ENCODE measurements around the gene RASSF4.

Gene RASSF4

DNA sequence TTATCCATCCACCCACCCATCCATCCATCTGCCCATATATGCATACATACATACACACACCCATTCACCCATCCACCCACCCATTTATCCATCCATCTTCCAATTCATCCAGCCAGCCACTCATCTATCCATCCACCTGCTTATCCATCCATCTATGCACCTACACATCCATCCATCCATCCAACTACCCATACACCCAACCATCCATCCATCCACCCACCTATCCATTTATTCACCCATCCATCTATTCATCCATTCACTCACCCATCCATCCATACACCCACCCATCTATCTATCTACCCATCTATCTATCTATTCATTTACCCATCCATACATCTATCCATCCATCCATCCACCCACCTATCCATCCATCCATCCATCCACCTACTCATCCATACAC is 31.1 kb upstream of the RASSF4 start:
- no peak for DNase-seq

DNA sequence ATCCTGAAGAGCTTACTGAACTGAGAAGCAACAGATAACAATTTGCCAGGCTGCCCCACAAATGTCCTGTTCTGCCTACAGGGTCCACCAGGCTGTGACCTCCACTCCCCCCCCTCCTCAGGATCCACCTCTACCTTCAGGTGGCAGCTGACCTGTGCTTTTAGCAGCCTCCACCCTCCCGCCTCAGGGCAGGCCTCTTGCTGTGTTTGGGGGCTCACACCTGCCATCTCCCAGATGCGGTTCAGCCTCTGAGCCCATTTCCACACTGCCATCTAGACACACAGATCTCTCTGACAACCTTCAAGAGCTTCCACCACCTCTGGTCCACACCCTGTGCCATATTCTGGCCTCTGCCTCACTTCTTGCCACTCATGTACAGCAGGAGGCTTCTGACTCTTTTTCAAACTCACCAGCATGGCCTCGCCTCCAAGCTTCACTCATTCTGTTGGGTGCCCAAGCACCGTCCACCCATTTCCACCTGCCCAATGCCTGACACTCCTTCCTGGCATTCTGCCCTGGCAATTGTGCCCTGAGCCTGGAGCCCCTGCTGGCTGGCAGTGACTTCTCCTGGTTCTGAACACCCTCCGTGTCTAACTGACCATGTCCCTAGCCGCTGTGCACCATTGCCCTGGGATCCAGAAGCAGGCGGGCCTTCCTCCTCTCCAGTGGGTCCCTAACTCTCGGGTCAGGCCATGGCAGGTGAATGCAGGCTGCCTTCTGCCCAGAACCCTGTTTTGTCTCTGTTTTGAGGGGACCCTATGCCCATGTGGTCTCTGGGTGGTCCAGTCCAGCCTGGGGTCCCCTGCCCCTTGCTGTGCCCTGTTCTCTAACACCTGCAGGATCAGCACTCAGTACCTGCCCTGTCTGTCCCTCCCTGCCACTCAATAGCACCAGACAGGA is 30.0 kb upstream of the RASSF4 start:
- no peak for DNase-seq

DNA sequence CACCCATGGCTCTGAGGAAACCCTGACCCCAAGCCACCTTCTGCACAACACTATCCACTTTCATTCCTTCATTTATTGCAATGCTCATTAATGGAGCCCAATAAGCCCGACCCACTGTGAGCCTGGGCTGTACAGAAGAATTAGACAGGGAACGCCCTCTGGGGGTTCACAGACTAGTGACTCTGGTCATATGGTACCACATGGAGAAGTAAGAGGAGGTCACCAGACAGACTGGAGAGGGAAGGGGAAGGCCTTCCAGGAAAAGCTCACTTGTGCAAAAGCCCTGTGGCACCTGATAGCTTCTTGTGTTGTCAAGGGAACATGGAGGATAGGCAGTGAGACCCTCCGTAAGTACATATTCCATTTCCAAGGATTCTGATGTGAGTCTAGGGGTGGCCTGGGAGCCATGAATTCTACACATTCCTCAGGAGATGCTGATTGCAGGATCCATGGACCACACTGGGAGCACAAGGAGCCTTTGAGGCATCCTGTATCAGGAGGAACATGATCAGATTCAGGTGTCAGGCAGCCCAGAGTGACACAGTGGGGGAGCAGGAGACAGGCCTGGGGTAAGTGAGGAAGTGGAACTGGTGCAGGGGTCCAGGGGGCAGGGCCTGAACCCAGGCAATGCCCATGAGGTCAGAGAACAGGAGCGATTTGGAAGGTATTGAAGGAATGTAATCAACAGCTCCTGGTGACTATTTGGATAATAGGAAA is 28.5 kb upstream of the RASSF4 start:
- no peak for DNase-seq

DNA sequence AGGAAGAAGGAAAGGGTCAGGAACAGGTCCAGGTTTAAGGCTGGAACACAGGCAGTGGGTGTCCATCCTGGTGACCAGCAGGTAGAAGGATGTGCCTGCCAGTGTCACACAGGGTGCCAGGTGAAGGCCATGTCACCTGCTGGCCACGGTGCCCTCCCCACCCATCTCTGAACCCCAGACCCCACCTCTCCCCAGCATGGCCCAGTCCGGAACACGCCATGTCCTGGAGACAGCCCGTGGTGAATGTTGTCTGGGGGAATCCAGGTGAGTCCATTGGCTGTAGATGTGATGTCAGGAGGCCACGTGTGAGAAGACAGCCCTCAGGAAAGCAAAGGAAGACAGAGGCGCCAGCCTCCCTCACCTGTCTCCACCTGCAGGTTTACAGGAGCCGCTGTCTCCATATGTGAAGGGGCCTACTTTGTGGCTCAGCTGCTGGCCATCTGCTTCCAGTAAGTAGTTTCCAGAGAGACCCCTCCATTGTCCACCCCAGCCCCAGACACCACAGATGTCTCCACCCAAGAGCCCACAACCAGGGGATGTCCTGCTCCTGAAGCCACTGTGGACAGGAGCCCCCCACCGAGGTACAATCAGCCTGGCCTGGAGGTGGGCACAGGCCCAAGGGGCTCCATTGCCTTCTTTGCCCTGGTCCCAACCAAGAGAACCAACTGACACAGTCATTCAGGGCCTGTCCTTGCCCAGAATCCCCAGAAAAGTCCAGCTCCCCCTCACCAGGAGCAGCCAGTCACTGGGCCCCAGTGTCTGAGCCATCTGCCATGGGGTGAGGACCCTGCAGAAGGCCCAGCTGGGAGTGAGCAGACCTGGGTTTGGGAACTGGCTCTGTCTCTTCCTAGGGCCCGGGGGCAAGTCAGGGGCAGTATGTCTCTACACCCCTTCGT is 27.7 kb upstream of the RASSF4 start:
- no peak for DNase-seq

DNA sequence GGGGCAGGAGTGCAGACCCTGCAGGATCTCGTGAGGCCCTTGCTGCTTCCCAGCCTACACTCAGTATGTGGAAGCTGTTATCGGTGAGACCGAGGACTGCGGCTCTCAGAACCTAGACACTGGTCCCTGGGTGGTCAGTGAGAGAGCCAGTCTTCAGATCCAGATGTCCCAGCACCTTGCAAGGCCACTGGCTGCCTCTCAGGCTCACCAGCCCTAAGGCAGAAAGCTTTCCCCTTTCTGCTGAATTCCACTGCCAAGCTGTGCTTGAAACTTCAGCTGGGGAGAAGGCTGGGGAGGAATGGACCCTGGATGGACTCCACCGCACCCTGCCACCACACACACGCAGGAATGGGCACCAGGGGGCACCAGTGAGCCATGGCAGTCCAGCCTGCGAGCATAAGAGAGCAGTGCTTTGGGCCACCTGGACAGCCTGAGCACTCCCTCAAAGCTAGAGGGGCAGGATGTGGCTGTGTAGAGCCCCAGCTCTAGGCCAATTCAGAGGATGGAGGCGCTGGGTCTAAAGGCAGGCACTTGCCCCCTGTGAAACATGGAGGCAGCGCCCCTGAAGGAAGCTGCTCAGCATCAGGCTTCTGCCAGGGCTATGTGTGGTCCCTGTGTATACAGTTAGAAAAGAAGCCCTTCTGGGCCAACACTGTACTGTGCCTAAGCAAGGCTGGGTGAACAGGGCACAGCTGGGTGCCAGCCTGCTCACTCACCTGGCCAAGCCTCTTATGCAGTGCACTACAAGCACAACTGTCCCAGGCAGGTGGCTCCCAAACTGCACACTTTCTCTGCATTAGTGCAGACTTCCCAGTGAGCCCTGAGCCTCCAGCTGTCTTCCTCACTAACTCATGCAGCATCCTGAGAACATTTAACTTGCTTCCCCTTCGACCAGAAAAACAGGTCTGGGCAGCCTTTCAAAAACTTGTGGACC is 26.8 kb upstream of the RASSF4 start:
- DNase-seq, result peak; percentile 91

DNA sequence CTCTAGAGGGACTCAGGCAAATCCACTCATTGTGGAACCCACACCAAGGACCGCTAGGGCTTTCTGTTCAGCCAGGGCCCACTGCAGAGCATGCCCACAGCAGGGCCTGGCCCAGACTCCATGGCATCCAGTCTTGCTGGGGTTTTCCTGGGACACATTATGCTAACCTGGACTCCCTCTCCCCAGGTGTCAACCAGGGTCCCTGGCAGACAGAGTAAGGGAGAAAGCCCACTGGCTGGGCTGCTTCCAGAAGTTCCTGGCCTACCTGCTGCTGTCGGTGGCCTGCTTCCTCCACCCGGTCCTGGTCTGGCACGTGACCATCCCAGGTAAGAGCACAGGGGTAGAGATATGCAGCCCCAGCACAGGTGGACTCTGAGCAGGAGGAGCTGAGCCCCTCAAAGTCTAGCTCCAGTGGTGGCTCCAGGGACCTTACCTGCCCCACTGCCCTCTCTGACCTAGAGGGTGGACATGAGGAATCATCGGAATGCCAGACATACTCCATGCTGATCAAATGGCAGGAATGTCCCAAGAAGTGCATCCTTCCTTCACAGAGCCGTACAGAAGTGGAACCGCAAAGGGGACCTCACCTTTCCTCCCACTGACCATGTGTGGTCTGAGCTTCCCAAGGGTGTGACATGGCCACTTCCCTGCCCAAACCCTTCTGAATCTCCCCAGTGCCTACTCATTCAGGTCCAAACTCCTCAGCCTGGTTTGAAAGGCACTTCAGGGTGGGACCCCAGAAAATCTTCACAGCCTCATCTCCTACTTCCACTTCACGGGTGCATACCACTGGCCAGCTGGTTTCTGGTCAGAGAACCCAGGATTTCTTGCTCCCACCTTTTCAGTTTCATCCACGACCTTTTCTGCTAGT is 25.9 kb upstream of the RASSF4 start:
- no peak for DNase-seq

DNA sequence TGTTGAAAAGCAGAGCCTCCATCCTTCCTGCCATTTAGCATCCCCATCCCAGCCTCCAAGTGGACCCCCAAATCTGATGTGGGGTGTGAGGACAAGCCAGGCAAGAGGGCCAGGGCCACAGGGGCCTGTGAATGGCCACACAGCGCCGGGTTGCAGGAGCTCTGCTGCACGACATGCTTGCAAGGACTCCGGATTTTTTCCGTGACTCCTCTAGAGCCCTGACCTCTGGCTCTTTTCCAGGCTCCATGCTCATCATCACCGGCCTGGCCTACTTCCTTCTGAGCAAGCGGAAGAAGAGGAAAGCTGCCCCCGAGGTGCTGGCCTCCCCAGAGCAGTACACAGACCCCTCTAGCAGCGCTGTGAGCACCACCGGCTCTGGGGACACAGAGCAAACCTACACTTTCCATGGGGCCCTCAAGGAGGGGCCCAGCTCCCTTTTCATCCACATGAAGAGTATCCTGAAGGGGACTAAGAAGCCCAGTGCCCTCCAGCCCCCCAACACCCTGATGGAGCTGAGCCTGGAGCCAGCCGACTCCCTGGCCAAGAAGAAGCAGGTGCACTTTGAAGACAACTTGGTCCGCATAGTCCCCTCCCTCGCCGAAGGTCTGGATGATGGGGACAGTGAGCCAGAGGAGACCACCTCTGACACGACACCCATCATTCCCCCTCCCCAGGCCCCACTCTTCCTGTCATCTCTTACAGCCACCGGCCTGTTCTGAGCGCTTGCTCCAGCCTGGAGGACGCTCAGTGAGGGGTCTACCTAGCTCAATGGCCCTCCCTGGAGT is 25.0 kb upstream of the RASSF4 start:
- DNase-seq, result no peak

DNA sequence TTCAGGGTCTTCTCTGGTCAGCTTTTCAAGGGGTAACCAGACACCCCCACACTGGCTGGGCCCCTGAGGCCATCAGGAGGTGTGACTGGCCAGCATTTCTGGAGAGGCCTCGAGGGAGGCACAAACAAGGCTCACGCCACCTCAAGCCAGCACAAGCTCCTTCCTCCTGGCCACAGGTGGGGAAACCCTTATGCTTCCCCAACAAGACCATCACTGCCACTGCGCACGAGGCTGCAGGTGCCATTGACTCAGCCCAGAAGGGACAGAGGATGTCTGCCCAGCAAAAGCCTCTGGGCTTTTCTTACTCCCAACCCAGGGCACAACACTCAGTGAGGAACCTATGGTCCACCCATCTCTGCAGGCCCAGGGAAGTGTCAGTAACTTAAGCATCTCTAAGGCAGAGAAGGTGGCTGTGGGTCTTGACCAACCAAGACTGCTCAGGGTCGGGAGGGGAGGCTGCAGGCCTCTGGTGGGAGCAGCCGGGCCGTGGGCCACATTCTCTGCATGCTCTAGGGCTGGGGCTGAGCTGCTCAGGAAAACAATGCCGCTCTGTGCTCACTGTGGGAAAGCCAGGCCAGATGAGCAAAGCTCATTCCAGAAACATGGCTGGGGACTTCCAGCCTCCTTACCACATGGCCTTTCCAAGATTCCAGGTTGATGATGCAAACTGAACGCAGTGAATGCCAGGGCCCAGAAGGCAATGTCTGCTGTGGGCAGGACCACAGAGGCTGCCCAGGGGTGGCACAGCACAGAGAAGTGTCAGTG is 24.2 kb upstream of the RASSF4 start:
- DNase-seq, result no peak

DNA sequence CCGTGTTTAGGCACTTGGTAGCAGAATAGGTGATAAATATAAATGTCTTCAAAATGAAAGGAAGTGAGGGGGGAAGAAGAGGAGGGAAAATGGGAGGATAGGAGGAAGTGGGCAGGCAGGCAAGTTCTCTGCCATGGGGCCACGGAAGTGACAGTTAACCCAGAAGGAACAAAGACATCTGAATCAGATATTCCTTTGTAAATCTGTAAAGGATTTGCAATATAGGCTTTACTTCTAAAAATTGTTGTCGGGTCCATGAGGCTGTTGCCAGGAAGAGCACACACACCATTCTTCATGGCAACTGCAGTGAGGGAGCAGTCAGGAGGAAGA is 23.7 kb upstream of the RASSF4 start:
- DNase-seq, result no peak

DNA sequence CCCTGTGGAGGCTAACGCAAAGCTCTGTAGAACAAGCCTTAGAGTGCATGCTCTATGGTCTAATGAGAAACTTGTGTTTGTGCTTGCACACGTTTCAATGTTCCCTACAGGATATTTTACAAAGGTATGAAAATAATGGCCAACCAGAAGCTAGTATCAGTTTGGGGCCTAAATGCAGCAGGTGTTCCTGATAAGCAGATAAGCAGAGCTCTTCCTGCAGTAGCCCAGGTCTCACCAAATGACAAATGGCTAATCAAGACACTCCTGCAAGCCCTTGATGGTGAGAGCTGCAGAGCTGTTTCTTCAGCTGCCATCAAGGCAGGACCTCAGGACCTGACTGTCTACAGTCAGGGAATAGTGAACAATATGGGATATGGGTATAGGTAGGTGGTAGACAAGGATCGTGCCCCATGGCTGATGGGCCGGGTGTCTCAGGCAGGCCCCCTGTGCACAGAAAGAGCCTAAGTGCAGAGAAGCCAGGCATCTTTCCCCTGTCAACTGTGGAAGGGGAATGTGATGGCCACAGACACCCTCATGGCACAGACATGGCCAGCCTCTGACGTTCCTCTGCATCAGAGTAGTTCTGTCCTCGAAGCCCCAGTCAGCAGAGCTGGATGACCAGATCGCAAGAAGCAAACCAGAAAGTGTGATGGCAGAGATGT is 23.2 kb upstream of the RASSF4 start:
- no peak for DNase-seq

DNA sequence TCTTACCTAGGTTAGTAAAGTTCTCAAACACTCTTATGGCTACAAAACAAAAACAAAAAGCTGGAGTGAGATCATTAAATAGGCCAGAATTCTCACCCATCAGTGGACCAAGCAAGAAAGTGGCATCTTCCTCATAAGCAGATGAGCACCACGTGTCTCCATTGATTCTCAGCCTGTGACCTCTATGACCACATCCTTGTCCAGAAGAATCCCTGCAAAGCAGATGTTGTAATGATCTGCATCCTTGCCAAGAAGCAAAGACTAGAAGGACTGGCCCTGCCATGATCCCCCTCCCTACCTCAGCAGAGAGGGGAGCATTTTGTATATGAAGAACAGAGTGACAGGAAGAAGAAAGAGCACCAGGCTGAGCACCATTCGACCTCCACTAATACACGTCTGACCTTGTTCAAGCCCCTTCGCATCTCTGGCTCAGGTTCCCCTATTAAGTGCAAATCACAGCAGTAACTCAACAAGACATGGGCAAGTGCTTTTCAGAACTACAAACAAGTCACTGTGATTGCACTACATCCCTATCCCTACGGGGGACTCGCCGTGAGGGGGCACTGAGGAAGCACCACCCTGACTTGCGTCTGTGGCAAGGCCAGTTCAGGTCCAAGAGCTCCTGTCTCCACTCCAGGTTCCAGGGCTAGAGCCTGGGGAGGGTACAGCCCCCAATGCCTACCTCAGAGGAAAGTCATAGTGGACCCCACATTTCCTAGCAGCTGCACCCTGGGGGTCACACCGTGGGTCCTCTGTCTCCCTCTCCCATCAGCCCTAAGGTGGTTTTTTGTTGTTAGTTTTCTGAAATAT is 22.2 kb upstream of the RASSF4 start:
- DNase-seq, result no peak

DNA sequence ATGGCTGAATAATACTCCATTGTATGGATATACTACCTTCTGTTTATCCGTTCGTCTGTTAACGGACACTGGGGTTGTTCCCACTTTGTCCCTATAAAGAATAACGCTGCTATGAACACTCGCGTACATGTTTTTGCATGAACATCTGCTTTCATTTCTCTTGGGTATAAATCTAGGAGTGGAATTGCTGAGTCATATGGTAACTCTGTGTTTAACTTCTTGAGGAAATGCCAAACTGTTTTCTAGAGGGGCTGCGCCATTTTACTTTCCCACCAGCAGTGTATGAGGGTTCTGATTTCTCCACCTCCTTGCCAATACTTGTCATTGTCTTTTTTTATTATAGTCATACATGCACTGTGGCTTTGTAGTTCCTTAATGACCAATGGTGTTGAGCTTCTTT is 20.6 kb upstream of the RASSF4 start:
- no peak for DNase-seq

DNA sequence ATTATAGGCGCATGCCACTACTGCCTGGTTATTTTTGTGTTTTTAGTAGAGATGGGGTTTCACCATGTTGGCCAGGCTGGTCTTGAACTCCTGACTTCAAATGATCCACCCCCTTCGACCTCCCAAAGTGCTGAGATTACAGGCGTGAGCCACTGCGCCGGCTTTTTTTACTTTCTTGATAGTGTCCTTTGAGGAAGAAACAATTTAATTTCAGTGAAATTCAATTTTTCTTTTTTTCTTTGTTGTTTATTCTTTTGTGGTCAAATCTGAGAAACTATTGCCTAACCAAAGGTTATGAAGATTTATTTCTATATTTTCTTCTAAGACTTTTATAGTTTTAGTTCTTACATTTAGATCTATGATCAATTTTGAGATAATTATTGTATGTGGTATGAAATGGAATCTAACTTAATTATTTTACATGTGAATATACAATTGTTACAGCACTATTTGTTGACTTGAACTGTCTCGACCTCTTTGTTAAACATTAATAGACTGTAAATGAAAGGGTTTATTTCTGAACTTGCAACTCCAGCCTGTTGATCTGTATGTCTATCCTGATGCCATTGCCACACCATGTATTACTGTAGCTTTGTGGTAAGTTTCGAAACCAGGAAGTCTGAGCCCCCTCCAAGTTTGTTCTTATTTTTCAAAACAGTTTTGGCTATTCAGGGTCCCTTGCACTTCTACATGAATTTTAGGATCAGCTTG is 19.8 kb upstream of the RASSF4 start:
- DNase-seq, result no peak

DNA sequence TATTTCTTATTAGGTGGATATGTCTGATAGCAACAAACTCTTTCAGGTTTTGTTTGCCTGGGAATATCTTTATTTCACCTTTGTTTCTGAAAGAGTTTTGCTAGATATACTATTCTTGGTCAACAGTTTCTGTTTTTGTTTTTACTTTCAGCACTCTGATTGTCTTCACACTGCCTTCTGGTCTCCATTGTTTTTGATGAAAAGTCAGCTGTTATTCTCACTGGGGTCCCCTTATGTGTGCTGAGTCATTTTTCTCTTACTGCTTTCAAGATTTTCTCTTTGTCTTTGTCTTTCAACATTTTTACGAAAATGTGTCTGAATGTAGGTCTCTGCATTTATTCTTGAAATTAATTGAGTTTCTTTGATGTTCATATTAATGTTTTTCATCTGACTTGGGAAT is 15.2 kb upstream of the RASSF4 start:
- no peak for DNase-seq

DNA sequence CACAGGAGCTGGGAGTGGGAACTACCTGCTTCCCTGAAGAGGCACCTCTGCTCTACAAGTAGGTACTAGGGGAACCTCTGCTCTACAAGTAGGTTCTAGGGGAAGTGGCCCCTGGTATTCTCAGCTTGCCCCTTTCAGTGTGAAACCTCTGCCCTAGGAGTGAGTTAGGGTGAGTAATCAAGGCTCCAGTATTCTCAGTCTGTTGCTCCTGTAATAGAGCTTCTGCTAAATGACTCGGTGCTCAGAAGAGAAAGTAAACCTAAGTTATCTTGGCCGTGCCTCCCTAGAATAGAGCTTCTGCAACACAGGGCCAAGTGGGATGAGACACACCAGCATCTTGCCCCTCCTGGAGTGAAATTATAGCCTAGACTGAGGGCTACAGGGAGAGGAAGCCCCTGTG is 13.4 kb upstream of the RASSF4 start:
- no peak for DNase-seq

DNA sequence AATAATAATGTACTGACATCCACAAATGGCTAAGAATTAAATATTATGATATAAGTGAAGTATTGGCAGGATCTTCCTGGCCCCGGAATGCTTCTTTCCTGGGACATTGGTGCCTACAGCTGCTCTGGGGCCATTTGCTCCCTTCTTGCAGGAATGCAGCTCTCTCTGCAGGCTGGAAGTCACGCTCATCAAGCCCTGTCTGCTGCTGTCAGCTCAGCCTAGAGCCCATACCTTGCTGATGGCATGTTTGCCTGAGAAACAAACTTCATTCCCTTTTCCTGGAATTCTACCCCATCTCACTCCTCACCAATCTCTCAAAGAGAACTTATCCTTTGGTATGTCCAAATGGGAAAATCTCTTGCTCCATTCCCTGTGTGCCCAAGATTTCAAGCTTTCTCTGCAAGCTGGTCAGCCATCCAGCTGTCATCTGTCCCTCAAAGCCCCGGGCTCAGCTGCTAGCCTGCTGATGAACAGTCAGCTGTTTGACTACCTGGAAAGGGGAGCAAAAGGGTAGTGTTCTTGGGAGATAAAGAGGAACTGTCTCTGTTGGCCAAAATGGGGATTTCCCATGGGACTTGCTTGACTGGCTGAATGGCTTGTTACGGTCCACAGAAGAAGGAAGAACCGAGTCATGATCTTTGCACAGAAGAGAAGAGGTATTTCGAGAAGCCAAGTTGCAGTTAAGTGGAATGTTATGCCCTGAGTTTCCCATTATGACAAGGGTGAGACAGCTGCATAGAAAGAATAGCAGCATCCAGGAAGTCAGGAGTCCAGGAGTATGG is 12.0 kb upstream of the RASSF4 start:
- no peak for DNase-seq

DNA sequence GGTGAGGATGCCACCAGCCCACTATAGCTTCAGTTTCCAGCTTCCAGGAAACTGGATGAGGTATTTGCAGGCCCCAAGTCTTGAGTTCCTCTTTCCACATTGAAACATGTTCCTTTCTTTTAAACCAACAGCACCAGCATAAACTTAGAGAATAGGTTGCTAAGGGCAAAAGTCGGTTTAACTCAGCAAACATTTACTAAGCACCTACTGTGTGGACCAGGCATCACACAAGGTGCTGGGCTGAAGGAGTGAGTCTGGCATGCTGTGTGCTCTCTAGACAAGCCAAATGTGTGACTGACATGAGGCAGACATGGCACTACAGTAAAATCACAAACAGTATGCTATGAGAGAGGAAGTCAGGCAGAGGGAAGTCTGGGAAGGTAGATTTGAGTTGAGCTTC is 11.0 kb upstream of the RASSF4 start:
- DNase-seq, result no peak
